ENCODE measurements around the gene DNER.
"Not testable (repeated sequence)": the region's sequence is repeated elsewhere in the genome, so short reads cannot be mapped to it uniquely, and the experiment has no call there.

The DNER gene

DNA sequence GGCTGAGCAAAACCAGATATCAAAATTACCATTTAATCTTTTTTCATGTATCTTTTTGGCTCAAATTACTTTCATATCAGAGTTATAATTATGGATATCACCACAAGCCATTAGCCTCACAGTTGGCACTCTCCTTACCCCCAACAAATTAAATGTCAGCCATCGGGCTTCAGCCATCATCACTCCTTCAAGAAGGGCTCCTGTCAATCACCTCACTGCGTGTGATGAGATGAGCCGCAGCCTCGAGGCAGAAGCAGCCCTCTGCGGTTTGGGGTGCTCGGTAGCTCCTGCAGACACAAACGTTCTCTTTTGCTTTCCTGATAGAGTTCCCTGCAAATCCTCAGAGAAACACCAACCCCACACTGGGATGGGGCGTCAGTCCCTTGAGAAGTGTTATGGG lies 94.1 kb downstream of the DNER start:
- DNase-seq (ENCODE audit: low read depth) = no peak

DNA sequence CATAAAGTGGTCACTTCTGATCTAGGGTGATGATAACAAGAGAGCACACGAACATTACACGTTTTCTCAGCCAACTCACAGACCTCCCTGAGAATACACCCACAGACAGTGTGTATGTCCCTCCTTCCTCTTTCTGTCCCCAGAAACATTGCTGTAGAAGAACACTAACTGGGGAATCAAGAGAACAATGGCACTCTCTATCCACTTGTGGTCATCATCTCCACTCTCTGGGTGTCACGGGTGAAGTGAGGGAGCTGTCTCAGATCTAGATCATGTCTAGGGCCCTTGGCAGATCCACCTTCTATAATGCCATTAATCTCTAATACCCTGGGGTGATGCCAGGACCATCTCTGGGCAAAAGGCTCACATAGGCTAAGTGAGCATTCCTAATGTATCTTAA lies 97.9 kb downstream of the DNER start:
- no peak for DNase-seq (ENCODE audit: low read depth)

- not testable (repeated sequence) for DNase-seq (ENCODE audit: low read depth)
These were observed 100.3 kb downstream of the DNER start for GRCh38 chr2:229614021-229614420.

GRCh38 chr2:229612384-229612971 lies 101.9 kb downstream of the DNER start:
- DNase-seq (ENCODE audit: low read depth) = no peak

DNA sequence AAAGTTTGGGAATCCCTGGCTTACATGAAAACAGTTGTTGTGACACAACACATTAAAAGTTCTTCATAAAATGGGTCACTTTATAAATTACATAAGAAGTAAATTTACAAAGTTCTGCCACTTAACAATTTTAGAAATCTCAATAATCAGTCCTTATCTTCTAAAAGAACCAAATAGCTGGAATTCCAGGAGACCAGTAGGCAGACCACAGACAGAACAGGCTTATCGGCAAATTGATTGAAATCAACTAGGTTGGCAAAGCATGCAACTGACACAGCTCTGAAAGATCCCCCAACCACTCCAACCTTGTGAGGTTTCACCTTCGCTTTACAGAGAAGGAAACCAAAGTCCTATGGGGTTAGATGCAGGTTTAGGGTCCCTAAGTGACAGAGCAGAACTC lies 103.0 kb downstream of the DNER start:
- DNase-seq (ENCODE audit: low read depth) = no peak

GRCh38 chr2:229610872-229611271 lies 103.5 kb downstream of the DNER start:
- no peak for DNase-seq (ENCODE audit: low read depth)

- peak; percentile 55 for DNase-seq (ENCODE audit: low read depth)
These were observed 104.0 kb downstream of the DNER start for GRCh38 chr2:229610333-229610732.

- DNase-seq (ENCODE audit: low read depth) = no peak
These were observed 112.4 kb downstream of the DNER start for GRCh38 chr2:229601936-229602335.

- no peak for DNase-seq (ENCODE audit: low read depth)
These were observed 113.0 kb downstream of the DNER start for GRCh38 chr2:229601396-229601795.

GRCh38 chr2:229598227-229598626 lies 116.1 kb downstream of the DNER start:
- no peak for DNase-seq (ENCODE audit: low read depth)

- no peak for DNase-seq (ENCODE audit: low read depth)
These were observed 117.6 kb downstream of the DNER start for GRCh38 chr2:229596796-229597195.

GRCh38 chr2:229591611-229592010 lies 122.7 kb downstream of the DNER start:
- DNase-seq (ENCODE audit: low read depth) = no peak

DNA sequence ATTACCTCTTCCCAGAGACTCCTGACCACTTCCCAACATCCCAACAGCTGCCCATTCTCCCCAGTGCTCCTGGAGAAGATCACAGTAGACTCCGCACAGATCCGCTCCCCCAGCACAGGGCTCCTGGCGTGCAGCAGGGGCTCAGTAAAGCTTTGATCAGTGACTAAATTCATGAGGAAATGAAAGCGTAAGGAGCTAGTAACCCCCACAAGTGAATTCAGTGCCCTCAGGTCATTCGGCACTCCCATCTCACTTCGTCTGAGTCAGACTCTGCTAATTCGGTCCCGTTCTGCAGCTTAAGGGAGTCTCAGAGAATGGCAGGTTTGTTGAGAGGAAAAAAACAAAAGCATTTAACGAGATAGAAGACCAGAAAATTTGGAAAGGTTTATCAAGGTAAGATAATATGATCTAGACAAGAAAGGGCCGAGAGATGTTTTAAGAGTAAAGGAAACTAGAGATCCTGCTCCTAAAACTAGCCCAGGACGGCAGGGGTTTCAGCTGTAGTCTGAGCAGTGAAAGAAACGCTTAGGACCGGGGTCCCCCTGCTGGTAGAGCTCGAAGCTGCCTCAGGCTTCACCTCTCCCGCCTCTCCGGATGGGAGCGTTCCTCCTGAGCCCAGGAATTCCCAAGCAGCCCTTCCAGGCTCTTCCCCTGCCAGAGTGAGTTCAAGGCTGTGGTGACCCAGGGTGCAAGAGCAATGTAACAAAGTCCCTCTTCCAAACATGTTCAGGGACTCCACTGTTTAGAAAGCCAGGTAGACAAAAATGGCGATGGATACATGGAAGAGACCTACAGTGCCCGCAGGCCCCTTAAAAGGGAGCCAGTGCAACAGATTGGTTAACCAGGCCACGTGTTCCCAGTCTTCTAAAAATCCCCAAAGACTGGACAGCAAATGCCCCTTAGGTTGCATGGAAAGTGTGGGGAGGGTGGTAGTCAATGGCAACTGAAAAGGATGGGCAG lies 127.3 kb downstream of the DNER start:
- peak; percentile 39 for DNase-seq (ENCODE audit: low read depth)

DNA sequence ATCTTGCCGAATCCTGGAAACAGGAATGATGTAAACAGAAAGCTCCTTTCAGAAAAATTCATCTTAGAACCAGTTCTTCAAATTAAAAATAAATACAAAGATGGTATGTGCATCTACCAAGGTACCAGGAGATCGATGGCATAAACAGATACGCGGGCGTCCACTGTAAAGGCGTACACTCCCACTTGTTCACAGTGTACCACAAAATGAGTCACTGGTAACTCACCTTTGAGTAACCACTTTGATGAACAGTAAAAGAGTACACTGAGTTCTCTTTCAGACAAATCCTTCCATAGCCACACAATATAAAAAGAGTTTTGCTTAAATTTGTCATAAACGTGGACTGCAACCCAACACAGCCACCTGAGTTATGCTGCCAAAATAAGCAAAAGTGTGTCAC lies 128.3 kb downstream of the DNER start:
- no peak for DNase-seq (ENCODE audit: low read depth)

GRCh38 chr2:229582151-229582550 lies 132.2 kb downstream of the DNER start:
- DNase-seq (ENCODE audit: low read depth) = no peak

GRCh38 chr2:229578052-229578846 lies 136.1 kb downstream of the DNER start:
- DNase-seq (ENCODE audit: low read depth) = no peak

DNA sequence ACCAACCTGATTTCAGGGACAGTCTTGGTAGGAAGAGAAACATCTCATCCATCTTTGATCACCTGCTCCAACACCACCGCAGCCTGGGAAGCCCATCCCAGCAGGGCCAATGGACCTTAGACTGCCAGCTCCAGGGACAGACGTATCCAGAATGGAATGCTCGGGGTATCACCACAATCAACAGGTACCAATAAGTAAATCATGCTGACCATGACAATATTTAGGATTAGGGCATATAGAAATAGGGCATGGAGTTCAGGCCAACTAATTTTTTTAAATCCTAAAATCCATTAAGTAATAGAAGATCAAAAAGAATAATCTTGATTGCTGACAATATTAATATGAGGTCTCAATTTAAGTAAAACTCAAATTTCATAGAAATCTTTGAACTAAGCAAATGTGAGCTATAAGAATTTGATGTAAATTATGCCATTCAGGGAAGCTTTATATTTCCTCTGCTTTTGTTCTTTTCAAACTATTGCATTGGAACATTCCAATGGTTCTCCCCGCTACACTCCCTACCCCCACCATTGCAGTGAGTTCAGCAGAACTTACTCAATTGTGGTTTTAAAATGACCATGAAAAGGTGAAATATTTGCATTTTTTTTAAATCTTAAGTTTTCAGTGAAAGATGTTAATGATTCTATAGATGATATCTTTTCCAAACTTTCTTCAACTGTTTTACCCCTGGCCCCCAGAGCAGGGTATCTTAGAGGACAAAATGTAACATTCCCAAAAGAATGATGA lies 138.6 kb downstream of the DNER start:
- no peak for DNase-seq (ENCODE audit: low read depth)

- no peak for DNase-seq (ENCODE audit: low read depth)
These were observed 141.7 kb downstream of the DNER start for GRCh38 chr2:229572507-229573271.

DNA sequence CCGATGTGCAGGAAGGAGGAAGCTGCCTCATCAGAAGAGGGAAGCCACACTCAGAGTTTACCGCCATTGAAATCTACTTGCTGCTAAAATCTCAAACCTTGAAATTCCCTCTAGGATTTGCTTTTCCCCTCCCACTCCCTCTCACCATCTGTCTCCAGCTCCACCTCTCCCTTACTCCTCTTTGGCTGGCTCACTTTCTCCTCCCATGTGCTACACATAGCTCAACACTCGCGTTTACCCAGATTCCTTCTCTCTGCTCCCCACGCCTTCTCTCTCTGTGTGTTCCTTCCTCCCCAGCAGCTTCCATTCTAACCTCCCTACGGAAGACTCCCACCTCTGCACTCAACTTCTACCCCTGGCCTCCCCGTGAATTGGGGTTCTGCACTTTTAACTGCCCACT lies 143.1 kb downstream of the DNER start:
- no peak for DNase-seq (ENCODE audit: low read depth)

DNA sequence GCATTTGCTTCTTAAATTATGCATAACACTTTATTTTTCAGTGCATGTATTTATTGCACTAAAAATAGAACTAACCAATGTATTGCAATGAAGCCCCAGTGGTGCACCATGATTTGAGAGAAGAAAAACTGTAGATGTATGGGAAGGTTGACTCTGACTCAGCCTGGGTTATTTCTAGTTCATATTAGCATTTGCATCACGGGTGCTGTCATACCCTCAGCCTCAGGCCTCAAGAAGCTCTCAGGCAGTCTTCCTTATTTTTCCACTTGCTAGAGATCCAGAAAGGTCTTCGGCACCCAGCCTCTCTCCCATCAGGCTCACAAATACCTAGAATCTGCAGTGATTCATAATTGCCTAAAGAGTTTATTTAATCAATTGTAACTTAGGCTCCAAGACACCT lies 148.0 kb downstream of the DNER start:
- DNase-seq (ENCODE audit: low read depth) = no peak

DNA sequence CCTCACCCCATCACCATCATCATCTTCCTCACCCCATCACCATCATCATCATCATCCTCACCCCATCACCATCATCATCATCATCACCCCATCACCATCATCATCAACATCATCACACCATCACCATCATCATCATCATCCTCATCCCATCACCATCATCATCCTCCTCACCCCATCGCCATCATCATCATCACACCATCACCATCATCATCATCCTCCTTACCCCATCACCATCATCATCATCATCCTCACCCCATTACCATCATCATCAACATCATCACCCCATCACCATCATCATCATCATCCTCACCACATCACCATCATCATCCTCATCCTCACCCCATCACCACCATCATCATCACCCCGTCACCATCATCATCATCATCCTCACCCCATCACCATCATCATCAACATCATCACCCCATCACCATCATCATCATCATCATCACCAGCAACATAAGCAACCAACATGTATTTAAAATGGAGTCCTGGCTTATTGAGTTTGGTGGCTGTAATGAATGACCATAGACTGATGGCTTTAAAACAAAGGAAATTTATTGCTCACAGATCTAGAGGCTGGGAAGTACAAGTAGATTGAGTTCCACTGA lies 150.0 kb downstream of the DNER start:
- DNase-seq (ENCODE audit: low read depth) = no peak

Measured in HS-27A (cell line).